ENCODE measurements around the gene TFE3.

TFE3 gene

GRCh38 chrX:49059681-49060085 lies 16.5 kb upstream of the TFE3 start:
- no peak for DNase-seq

- no peak for DNase-seq
Measured at GRCh38 chrX:49059201-49059600, 16.0 kb upstream of the TFE3 start.

DNA sequence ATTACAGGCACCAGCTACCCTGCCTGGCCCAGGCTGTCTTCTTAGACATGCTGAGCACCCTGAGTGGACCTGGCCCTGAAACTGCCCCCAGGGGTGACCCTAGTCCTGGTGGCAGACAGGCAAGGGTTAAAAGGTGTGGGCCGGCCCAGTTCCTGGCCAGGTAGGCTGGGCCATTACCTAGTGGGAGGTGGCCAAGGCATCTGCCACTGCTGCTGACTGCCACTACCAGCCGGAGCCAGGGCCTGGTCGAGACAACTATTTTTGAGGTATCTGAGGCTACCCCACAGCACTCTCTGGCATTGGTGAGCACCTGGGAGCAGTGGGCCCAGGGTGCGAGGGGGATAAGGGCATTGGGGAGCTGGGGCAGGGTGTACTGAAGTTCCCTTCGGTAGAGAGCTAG lies 15.6 kb upstream of the TFE3 start, which contains the start of gene CCDC120:
CCDC120 (plus strand) TSS at position 206 of the 400 bp plus-strand sequence. CDS start 3,043 bp downstream, outside the sequence.
- DNase-seq = no peak

- DNase-seq = no peak
Measured at GRCh38 chrX:49054073-49054762, 11.1 kb upstream of the TFE3 start.

GRCh38 chrX:49053223-49054072 lies 10.3 kb upstream of the TFE3 start:
- peak; percentile 89 for DNase-seq

GRCh38 chrX:49043987-49044281 lies 777 bp upstream of the TFE3 start:
- no peak for DNase-seq

DNA sequence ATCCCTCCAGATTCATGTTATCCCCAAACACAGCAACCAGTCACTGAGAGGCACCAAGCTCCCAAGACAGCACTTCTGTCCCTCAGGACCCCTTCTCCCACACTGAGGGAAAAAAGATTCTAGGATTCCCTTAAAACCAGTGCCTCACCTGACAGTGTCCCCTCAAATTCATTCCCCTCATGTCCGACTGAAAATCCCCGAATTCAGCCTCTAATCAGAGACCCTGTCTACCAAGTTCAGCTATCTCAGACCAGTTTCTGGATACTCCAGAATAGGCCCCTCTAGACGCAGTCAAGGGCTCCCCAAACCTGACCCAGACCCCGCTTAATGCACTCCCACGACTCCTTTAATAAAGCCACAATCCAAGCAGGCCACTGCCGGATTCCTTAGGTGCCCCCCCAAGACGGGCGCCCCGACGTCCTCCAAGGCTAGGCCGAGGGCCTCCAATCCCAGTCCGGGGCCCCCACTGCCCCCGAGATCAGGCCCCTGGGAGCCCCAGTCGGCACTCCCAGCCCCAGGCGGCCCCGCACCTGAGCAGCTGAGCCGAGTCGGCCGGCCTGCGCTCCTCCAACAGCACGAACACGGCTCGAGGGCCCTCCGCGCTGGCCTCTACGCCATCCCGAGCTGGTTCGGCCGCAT lies 457 bp downstream of the TFE3 start:
- no peak for DNase-seq

GRCh38 chrX:49041744-49042580 lies 1.2 kb downstream of the TFE3 start:
- no peak for DNase-seq

GRCh38 chrX:49040376-49040955 lies 2.7 kb downstream of the TFE3 start:
- DNase-seq = no peak

DNA sequence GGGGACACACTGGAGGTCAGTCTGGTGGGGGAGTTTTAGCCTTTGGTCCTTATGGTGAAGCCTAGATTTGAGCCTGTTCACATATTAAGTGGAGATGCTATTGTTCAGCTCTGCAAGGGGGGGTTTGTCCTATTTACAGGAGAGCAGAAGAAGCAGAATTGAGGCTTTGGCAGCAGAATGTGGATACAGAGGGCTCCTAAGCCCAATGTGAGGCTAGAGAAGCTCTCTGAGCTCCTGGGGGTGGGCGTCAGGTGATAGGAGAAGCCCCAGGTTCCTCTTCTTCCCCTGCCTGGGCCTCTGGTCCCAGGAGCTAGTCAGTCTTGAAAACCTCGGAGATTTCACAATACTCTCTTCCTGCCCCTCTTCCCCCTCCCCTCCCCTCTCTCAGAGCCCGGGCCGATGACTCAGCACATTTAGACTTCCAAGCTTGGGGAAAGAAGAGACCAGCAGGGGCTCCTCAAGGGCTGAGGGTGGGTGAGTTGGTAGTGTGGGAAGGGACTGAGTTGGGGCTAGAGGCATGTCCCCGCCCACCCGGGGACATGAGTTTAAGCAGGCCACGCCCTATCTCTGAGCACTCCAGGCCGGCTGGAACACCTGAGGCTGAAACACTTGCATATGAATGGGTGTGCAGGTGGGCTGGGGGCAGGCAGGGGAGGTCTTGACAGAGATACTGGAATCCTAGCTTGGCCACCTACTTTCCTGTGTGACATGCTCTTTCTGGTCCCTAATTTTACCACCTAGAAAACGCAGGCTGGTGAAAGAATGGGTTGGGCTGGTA lies 3.4 kb downstream of the TFE3 start:
- DNase-seq = no peak

GRCh38 chrX:49037883-49038475 lies 5.2 kb downstream of the TFE3 start:
- no peak for DNase-seq

GRCh38 chrX:49030283-49030682 lies 12.9 kb downstream of the TFE3 start:
- no peak for DNase-seq

DNA sequence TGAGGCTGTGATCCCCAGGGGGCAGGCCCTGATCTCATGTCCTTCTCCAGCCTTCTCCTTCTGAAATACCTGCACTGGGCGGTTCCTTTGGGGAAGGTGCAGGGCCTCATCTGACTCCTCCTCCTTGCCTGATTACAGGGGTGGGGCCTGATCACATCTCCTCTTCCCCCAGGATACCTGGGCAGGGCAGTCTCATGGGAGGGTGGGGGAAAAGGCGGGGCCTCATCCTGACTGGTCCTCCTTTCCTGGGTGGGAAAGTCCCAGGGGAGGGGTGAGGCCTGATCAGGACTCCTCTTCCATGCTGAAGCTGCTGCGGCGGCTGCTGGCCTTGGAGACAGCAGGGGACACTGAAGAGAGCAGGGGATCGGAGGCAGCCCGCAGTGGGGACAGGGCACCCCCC lies 13.3 kb downstream of the TFE3 start:
- DNase-seq = no peak

DNA sequence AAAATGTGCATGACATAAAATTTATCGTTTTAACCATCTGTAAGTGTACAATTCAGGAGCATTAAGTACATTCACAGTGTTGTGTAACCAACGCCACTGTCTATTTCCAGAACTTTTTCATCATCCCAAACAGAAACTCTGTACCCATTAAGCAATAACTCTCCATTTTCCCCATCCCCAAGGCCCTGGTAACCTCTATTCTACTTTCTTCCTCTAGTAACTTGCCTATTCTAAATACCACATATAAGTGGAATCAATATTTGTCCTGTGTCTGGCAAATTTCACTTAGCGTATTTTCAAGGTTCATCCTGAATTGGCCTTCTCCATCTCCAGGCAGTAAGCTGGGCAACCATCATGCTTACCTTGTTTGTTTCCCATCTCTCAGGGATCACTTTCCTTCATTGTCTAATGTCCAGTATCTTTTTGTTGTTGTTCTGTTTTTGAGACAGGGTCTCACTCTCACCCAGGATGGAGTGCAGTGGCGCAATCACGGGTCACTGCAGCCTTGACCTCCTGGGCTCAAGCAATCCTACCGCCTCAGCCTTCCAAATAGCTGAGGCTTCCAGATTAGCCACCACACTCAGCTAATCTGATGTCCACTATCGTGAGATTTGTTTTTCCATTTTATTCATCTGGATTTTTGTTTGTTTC lies 23.4 kb downstream of the TFE3 start:
- no peak for DNase-seq

- no peak for DNase-seq
Measured at GRCh38 chrX:49019050-49019449, 24.1 kb downstream of the TFE3 start.

- no peak for DNase-seq
Measured at GRCh38 chrX:49003696-49004095, 39.5 kb downstream of the TFE3 start.

DNA sequence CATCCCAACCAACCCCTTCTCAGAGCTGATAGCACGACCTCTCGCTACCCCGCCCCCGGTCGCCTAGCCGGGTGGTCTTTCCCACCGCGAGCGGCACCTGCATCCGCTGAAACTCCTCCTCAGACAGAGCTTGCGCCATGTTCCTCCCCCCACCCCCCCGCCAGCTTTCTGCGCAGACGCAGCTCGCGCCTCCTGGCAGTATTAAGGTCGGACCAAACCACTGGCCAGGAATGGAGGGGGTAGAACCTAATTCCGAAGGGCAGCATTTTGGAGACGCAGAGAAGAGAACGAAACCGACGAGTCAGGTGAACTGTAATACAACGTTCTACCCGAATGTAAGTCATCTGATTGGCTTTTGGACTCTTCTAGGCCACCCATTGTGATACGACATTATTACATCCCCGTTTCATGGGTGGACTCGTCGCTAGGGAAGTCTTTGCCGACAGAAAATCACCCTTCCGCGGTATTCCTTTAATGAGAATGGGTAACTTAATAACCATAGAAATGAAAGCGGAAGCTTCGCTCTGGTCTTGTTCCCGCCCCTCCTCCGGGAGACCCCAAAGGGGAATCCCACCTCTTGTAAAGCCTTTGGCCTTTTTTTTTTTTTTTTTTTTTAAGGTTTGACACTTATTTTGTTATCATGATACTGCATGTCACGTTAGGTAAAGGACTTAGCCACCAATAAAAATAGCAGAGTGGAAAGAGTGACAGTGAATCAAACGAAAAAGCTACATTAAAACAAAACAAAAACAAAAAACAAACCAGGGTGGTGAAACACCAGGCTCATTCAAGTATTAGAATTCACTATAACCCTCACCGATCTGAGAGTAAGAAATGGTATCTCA lies 40.8 kb downstream of the TFE3 start, which contains the start of gene GRIPAP1:
GRIPAP1 (minus strand) TSS at position 174 of the 845 bp plus-strand sequence; CDS start at position 139, 35 bp downstream.
- DNase-seq = peak; percentile 97

DNA sequence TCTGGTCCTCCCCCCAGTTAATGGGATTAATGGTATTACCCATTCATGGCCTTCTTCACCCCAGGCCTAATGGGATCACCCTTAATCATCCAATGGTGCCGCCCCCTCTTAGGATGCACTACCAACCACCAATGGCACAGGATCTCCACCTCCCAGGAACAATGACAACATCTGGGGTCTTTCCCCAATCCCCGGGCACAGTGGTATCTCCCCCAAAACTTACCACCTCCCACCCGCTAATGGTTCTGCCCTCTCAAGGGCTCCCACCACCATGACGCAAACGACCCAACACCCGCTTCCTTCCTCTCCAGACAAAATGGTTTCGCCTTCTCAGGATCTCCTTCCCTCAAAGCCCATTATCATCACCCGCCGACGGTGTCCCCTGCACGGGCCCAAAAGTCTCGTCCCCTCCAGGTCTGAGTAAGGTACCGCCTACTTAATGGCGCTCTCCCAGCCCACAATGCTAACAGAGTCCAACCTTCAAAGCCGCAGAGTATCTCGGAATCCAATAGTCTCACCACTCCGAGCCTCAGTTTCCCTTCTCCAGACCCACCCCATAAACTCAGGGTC lies 41.6 kb downstream of the TFE3 start:
- DNase-seq = peak; percentile 2

DNA sequence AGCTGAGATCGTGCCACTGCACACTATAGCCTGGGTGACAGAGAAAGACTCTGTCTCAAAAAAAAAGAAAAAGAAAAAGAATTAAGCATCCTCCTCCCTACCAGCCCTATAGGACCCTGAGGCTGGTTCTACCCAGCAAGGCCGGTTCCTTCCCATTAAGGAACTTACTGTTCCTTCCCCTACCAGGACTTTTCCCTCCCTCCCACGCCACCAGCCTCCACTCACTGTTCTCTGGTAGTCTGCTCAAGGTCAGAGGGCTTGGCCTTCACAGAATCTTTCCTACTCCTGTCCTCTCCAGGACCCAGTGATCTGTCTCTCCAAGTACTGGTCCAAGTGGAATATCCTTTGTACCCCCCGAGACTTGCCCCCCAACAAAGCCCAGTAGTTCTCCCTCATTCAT lies 42.5 kb downstream of the TFE3 start:
- DNase-seq = no peak
